Transverse colon (tissue), 4 donors: ENCODE measurements around the gene DMBT1.

Source experiments
- CTCF ChIP-seq, 5 experiments: fragments of 200-600 bp in 3 of 5; fragments of 450-650 bp in 2 of 5; sonication (generic) in 3 of 5; IDR thresholded peaks; 1 replicate in 2 of 5; 2 replicates in 3 of 5; pipeline ENCODE4 v1.5.1; 2016 to 2017; ENCODE audit warnings: antibody characterized with exemption in 5 of 5, inconsistent platforms in 3 of 5, mild to moderate bottlenecking in 2 of 5, moderate library complexity in 1 of 5
- POLR2A ChIP-seq: fragments of 450-650 bp; IDR thresholded peaks from one replicate; pipeline ENCODE4 v1.6.1; 2016; ENCODE audit warnings: antibody characterized with exemption, mild to moderate bottlenecking, moderate library complexity
- POLR2AphosphoS5 ChIP-seq, 3 donors: sonication (generic); formaldehyde crosslinking; IDR thresholded peaks; one replicate each; pipeline ENCODE4 v1.6.1; 2016; ENCODE audit warnings: antibody characterized with exemption in 3 of 3

GRCh38 chr10:122577311-122577885 is 16.8 kb downstream of the DMBT1 start:
- no peak for TF ChIP-seq CTCF (IDR thresholded peaks at IDR 0.05)
- TF ChIP-seq POLR2A, result no peak
- no peak for TF ChIP-seq POLR2AphosphoS5 (IDR thresholded peaks at IDR 0.05)
